ENCODE measurements around the gene SSBP2. TPM values are rescaled to one million over a fixed set of nuclear protein-coding genes. Genes with fewer than 3 reads are reported as not detected.
"Not testable (repeated sequence)": the region's sequence is repeated elsewhere in the genome, so short reads cannot be mapped to it uniquely, and the experiment has no call there.

Gene SSBP2
- total RNA-seq, 4 donors from 2014 or later: 38.6 to 58.5 (median 51.8) TPM

GRCh38 chr5:81630684-81631083, 120.2 kb downstream of the SSBP2 start:
- Histone ChIP-seq H3K36me3 (no peaks in the 10 kb centered on the region), H3K4me1 (no peaks in the 10 kb centered on the region), H3K4me3 (replicated peaks in 1 of 3) (no peak overlapping the region), H3K9me3 (no peaks in the 10 kb centered on the region), H3K27me3 (no peaks in the 10 kb centered on the region), H3K27ac (no peak overlapping the region)
- 81 to 82% methylated on average over 2 of the region's 2 CpGs for WGBS, 2 donors
- DNase-seq: no peak
- TF ChIP-seq POLR2A (IDR thresholded peaks at IDR 0.05): no peak
- TF ChIP-seq CTCF (IDR thresholded peaks at IDR 0.05): no peak
- intact Hi-C loops (cut with DNase I): no loop called here

GRCh38 chr5:81629986-81630385, 120.9 kb downstream of the SSBP2 start:
- 97 to 100% methylated on average over 1 of the region's 1 CpG for WGBS, 2 donors
- Histone ChIP-seq H3K4me1 (no peaks in the 10 kb centered on the region), H3K4me3 (replicated peaks in 1 of 3) (no peak overlapping the region), H3K27me3 (no peaks in the 10 kb centered on the region), H3K36me3 (no peaks in the 10 kb centered on the region), H3K9me3 (no peaks in the 10 kb centered on the region), H3K27ac (no peak overlapping the region)
- DNase-seq: no peak
- intact Hi-C loops (cut with DNase I): no loop called here
- TF ChIP-seq CTCF (IDR thresholded peaks at IDR 0.05): no peak
- no peak for TF ChIP-seq POLR2A (IDR thresholded peaks at IDR 0.05)

GRCh38 chr5:81628061-81628460, 122.8 kb downstream of the SSBP2 start:
- H3K4me3 ChIP-seq (replicated peaks in 1 of 3); H3K36me3 ChIP-seq; H3K4me1 ChIP-seq; H3K9me3 ChIP-seq; H3K27ac ChIP-seq; H3K27me3 ChIP-seq; intact Hi-C loops (cut with DNase I); DNase-seq: not testable (repeated sequence)
- 88 to 96% methylated on average over 4 of the region's 4 CpGs for WGBS, 2 donors

GRCh38 chr5:81626524-81626923, 124.4 kb downstream of the SSBP2 start:
- H3K27ac ChIP-seq: no peak overlapping the region
- intact Hi-C loops (cut with DNase I): no loop called here
- no peak for TF ChIP-seq CTCF (IDR thresholded peaks at IDR 0.05)
- TF ChIP-seq POLR2A (IDR thresholded peaks at IDR 0.05): no peak

GRCh38 chr5:81609810-81610375, 141.0 kb downstream of the SSBP2 start:
- Histone ChIP-seq H3K4me1 (peaks cover 4 to 8% of the 10 kb centered on the region in 2 donors), H3K4me3 (replicated peaks in 1 of 3) (no peak overlapping the region), H3K27me3 (no peaks in the 10 kb centered on the region), H3K36me3 (no peaks in the 10 kb centered on the region), H3K9me3 (no peaks in the 10 kb centered on the region), H3K27ac (no peak overlapping the region)
- intact Hi-C loops (cut with DNase I): no loop called here
- no peak for DNase-seq
- no peak for TF ChIP-seq CTCF (IDR thresholded peaks at IDR 0.05)
- TF ChIP-seq POLR2A (IDR thresholded peaks at IDR 0.05): no peak
- WGBS, 2 donors: 98% methylated on average over 7 of the region's 7 CpGs

More at GRCh38 chr5:81626524-81626923, 124.4 kb downstream of the SSBP2 start:
- Histone ChIP-seq H3K4me3 (replicated peaks in 1 of 3) (no peak overlapping the region), H3K27me3 (no peaks in the 10 kb centered on the region), H3K9me3 (no peaks in the 10 kb centered on the region), H3K4me1 (no peaks in the 10 kb centered on the region), H3K36me3 (no peaks in the 10 kb centered on the region)
- DNase-seq: no peak
- WGBS, 2 donors: 61 to 94% methylated on average over 1 of the region's 1 CpG

Data from thyroid gland (tissue), 4 donors.